Measurements from ENCODE around the gene IL11RA. TPM values are rescaled to one million over a fixed set of nuclear protein-coding genes. Genes with fewer than 3 reads are reported as not detected.

IL11RA gene
- total RNA-seq: 10 to 100 TPM; 18.3 to 21.3 TPM

- POLR2A ChIA-PET: no interaction called here
- CTCF ChIA-PET: interaction anchor here (0.7 to 10.8 kb wide), 3 partner anchors 12 to 920 kb away, joined by 3 to 131 read pairs (median 5); partner anchors contain the start of gene SIGMAR1
- peak within 1 kb of the TSS; percentile 6 for H3K4me3 Mint-ChIP-seq
- no peaks in the 10 kb centered on the region for H3K9me3 Mint-ChIP-seq (ENCODE audit: low read depth)
- H3K27ac Mint-ChIP-seq: peak within 1 kb of the TSS; percentile 24
- DNase-seq (peak; percentile 85), ATAC-seq (peak; percentile 91)
- peaks cover 25% of the 10 kb centered on the region for H3K36me3 Mint-ChIP-seq (ENCODE audit: low read depth)
- H3K4me1 Mint-ChIP-seq: peaks cover 37% of the 10 kb centered on the region
- intact Hi-C loops (cut with DNase I, micrococcal nuclease): no loop called here
- no peaks in the 10 kb centered on the region for H3K27me3 Mint-ChIP-seq
Measured at GRCh38 chr9:34651876-34652601, at the start of gene IL11RA. TSS of gene IL11RA (plus strand) at chr9:34652185. CDS start at chr9:34655218, 3,033 bp downstream.

GRCh38 chr9:34603610-34604231 is 48.3 kb upstream of the IL11RA start:
- Mint-ChIP-seq H3K4me1 (no peaks in the 10 kb centered on the region), H3K36me3 (ENCODE audit: low read depth) (no peaks in the 10 kb centered on the region), H3K27me3 (peaks cover 2% of the 10 kb centered on the region), H3K9me3 (ENCODE audit: low read depth) (no peaks in the 10 kb centered on the region), H3K27ac (no peak overlapping the region), H3K4me3 (no peak overlapping the region)
- DNase-seq: peak; percentile 87
- intact Hi-C loops (cut with DNase I, micrococcal nuclease): loop anchor here (1.0 to 5.0 kb wide), 4 partner anchors 55 to 199 kb away; no protein-coding TSS in a partner anchor
- CTCF ChIA-PET: interaction anchor here (0.6 to 3.1 kb wide), 24 partner anchors 8 to 237 kb away, joined by 3 to 10 read pairs (median 4); partner anchors contain the start of genes DCTN3 and GALT
- peak; percentile 95 for ATAC-seq
- POLR2A ChIA-PET: no interaction called here

GRCh38 chr9:34606190-34606589 is 45.8 kb upstream of the IL11RA start:
- ChIA-PET CTCF (interaction anchor here (0.7 to 1.4 kb wide), 11 partner anchors 12 to 1187 kb away, joined by 3 to 4 read pairs (median 3); partner anchors contain the start of gene SIGMAR1), POLR2A (interaction anchor here (0.7 kb wide), 1 partner anchor 14 kb away, joined by 3 read pairs; the partner anchor contains the start of gene DCTN3)
- Mint-ChIP-seq H3K4me3 (no peak overlapping the region), H3K27me3 (peaks cover 2% of the 10 kb centered on the region), H3K4me1 (peaks cover 10% of the 10 kb centered on the region), H3K36me3 (ENCODE audit: low read depth) (peaks cover 11% of the 10 kb centered on the region), H3K9me3 (ENCODE audit: low read depth) (no peaks in the 10 kb centered on the region), H3K27ac (no peak overlapping the region)
- no peak for DNase-seq
- intact Hi-C loops (cut with DNase I, micrococcal nuclease): loop anchor here in 1 of 2 experiments (2.0 kb wide), 1 partner anchor 13 kb away; no protein-coding TSS in a partner anchor
- ATAC-seq: no peak

- Mint-ChIP-seq H3K9me3 (ENCODE audit: low read depth) (no peaks in the 10 kb centered on the region), H3K4me3 (no peak overlapping the region), H3K36me3 (ENCODE audit: low read depth) (peaks cover 14% of the 10 kb centered on the region), H3K27ac (no peak overlapping the region), H3K4me1 (peaks cover 12% of the 10 kb centered on the region), H3K27me3 (peaks cover 2% of the 10 kb centered on the region)
- no peak for ATAC-seq
- ChIA-PET CTCF (interaction anchor here (0.6 to 1.4 kb wide), 12 partner anchors 10 to 1191 kb away, joined by 3 to 4 read pairs (median 3); partner anchors contain the start of gene SIGMAR1), POLR2A (no interaction called here)
- no peak for DNase-seq
- intact Hi-C loops (cut with DNase I, micrococcal nuclease): loop anchor here in 1 of 2 experiments (2.0 kb wide), 1 partner anchor 14 kb away; no protein-coding TSS in a partner anchor
Measured at GRCh38 chr9:34606905-34607304, 45.1 kb upstream of the IL11RA start.

- Mint-ChIP-seq H3K36me3 (ENCODE audit: low read depth) (peaks cover 14% of the 10 kb centered on the region), H3K9me3 (ENCODE audit: low read depth) (no peaks in the 10 kb centered on the region), H3K27ac (no peak overlapping the region), H3K4me1 (peaks cover 12% of the 10 kb centered on the region), H3K4me3 (no peak overlapping the region), H3K27me3 (peaks cover 2% of the 10 kb centered on the region)
- ChIA-PET CTCF (interaction anchor here (0.5 to 1.3 kb wide), 8 partner anchors 10 to 1192 kb away, joined by 3 to 4 read pairs (median 3); partner anchors contain the start of gene SIGMAR1), POLR2A (no interaction called here)
- DNase-seq (no peak), ATAC-seq (no peak)
- intact Hi-C loops (cut with DNase I, micrococcal nuclease): loop anchor here in 1 of 2 experiments (2.0 kb wide), 1 partner anchor 15 kb away; no protein-coding TSS in a partner anchor
Measured at GRCh38 chr9:34607331-34607730, 44.7 kb upstream of the IL11RA start.

- H3K36me3 Mint-ChIP-seq (ENCODE audit: low read depth): peaks cover 19% of the 10 kb centered on the region
- ATAC-seq (no peak), DNase-seq (no peak)
- H3K4me3 Mint-ChIP-seq: peak overlapping the region; percentile 86
- H3K27ac Mint-ChIP-seq: no peak overlapping the region
- H3K27me3 Mint-ChIP-seq: no peaks in the 10 kb centered on the region
- H3K9me3 Mint-ChIP-seq (ENCODE audit: low read depth): no peaks in the 10 kb centered on the region
- intact Hi-C loops (cut with DNase I, micrococcal nuclease): loop anchor here (5.0 to 10.0 kb wide), 3 partner anchors 37 to 436 kb away; partner anchors contain the start of genes GALT (in 1 of the 2) and UBAP1 (in 1 of the 2)
- POLR2A ChIA-PET: interaction anchor here (0.7 kb wide), 1 partner anchor 26 kb away, joined by 3 read pairs; no protein-coding TSS in a partner anchor
- H3K4me1 Mint-ChIP-seq: peaks cover 16% of the 10 kb centered on the region
- CTCF ChIA-PET: interaction anchor here (1.0 to 2.6 kb wide), 4 partner anchors 20 to 27 kb away, joined by 3 to 26 read pairs (median 6); partner anchors contain the start of gene SIGMAR1
Measured at GRCh38 chr9:34610434-34611206, 41.4 kb upstream of the IL11RA start.

GRCh38 chr9:34611251-34611810 is 40.7 kb upstream of the IL11RA start:
- H3K27ac Mint-ChIP-seq: peak overlapping the region; percentile 93
- H3K27me3 Mint-ChIP-seq: no peaks in the 10 kb centered on the region
- DNase-seq (no peak), ATAC-seq (peak; percentile 20)
- peak overlapping the region; percentile 86 for H3K4me3 Mint-ChIP-seq
- ChIA-PET POLR2A (interaction anchor here (0.7 kb wide), 1 partner anchor 26 kb away, joined by 3 read pairs; no protein-coding TSS in a partner anchor), CTCF (interaction anchor here (1.0 to 2.7 kb wide), 5 partner anchors 20 to 91 kb away, joined by 3 to 26 read pairs (median 8); partner anchors contain the start of gene SIGMAR1)
- no peaks in the 10 kb centered on the region for H3K9me3 Mint-ChIP-seq (ENCODE audit: low read depth)
- peaks cover 16% of the 10 kb centered on the region for H3K4me1 Mint-ChIP-seq
- intact Hi-C loops (cut with DNase I, micrococcal nuclease): loop anchor here (5.0 to 10.0 kb wide), 3 partner anchors 36 to 437 kb away; partner anchors contain the start of genes GALT (in 1 of the 2) and UBAP1 (in 1 of the 2)
- peaks cover 19% of the 10 kb centered on the region for H3K36me3 Mint-ChIP-seq (ENCODE audit: low read depth)

- Mint-ChIP-seq H3K9me3 (ENCODE audit: low read depth) (no peaks in the 10 kb centered on the region), H3K4me3 (peak within 1 kb of the TSS; percentile 86), H3K27ac (peak within 1 kb of the TSS; percentile 93), H3K4me1 (peaks cover 16% of the 10 kb centered on the region), H3K27me3 (no peaks in the 10 kb centered on the region), H3K36me3 (ENCODE audit: low read depth) (peaks cover 19% of the 10 kb centered on the region)
- ChIA-PET CTCF (interaction anchor here (0.7 to 2.7 kb wide), 8 partner anchors 8 to 1130 kb away, joined by 3 to 26 read pairs (median 6); partner anchors contain the start of genes DCTN3 and SIGMAR1), POLR2A (interaction anchor here (1.0 kb wide), 2 partner anchors 8 to 34 kb away, joined by 3 read pairs; partner anchors contain the start of gene DCTN3)
- peak; percentile 91 for DNase-seq
- intact Hi-C loops (cut with DNase I, micrococcal nuclease): loop anchor here (1.0 to 10.0 kb wide), 14 partner anchors 8 to 563 kb away; partner anchors contain the start of genes DCTN3 (in 2 of the 2), DNAI1 (in 2 of the 2), FAM219A (in 2 of the 2) and DNAJB5 (in 1 of the 2)
- peak; percentile 97 for ATAC-seq
Measured at GRCh38 chr9:34611811-34612787, 39.9 kb upstream of the IL11RA start, which contains the start of gene RPP25L. TSS of gene RPP25L (minus strand) at chr9:34612097. CDS start at chr9:34611296, 801 bp downstream.

- peaks cover 19% of the 10 kb centered on the region for H3K36me3 Mint-ChIP-seq (ENCODE audit: low read depth)
- DNase-seq: peak; percentile 82
- H3K27ac Mint-ChIP-seq: peak overlapping the region; percentile 93
- H3K4me1 Mint-ChIP-seq: peaks cover 16% of the 10 kb centered on the region
- intact Hi-C loops (cut with DNase I, micrococcal nuclease): loop anchor here (1.0 to 10.0 kb wide), 14 partner anchors 7 to 564 kb away; partner anchors contain the start of genes DCTN3 (in 2 of the 2), DNAI1 (in 2 of the 2), FAM219A (in 2 of the 2) and DNAJB5 (in 1 of the 2)
- peak; percentile 52 for ATAC-seq
- ChIA-PET CTCF (interaction anchor here (0.8 to 2.8 kb wide), 11 partner anchors 13 to 209 kb away, joined by 3 to 27 read pairs (median 5); partner anchors contain the start of gene SIGMAR1), POLR2A (interaction anchor here (1.0 kb wide), 2 partner anchors 8 to 33 kb away, joined by 3 read pairs; partner anchors contain the start of gene DCTN3)
- no peaks in the 10 kb centered on the region for H3K27me3 Mint-ChIP-seq
- H3K4me3 Mint-ChIP-seq: peak overlapping the region; percentile 86
- no peaks in the 10 kb centered on the region for H3K9me3 Mint-ChIP-seq (ENCODE audit: low read depth)
Measured at GRCh38 chr9:34612788-34613390, 39.1 kb upstream of the IL11RA start.

Measured in activated CD4-positive, alpha-beta T cell treated with anti-CD3 and anti-CD28 coated beads for 36 hours (primary cell).